ENCODE measurements around the gene TCP11L2. TPM values are rescaled to one million over a fixed set of nuclear protein-coding genes. Genes with fewer than 3 reads are reported as not detected.
A peak's percentile ranks its signal among the peaks of the same experiment; 100 is the strongest.

Gene TCP11L2
- total and polyA plus RNA-seq, 4 donors = 2.5 to 98.1 (median 5.9) TPM

DNA sequence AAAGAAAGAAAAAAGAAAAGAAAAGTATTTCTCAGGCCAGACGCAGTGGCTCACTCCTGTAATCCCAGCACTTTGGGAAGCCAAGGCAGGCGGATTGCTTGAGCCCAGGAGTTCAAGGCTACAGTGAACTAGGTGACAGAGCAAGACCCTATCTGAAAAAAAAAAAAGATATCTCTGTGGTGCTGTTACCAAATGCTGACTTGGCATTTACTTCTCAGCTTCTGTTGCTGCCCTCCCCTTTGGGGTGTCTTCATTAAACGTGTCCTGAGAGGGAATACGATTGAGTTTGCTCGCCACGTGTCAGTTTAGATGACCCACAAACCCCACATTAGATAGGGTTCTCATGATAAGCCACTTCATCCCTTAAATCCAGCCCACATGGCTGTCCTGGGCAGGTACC lies 50.6 kb downstream of the TCP11L2 start:
- 87% methylated on average over 6 of the region's 6 CpGs for WGBS
- Histone ChIP-seq H3K9ac (ENCODE audit: low read depth in 1 of 2, low read length in 2 of 2) (no peak overlapping the region), H3K9me3 (ENCODE audit: control insufficient read depth in 4 of 4, low read length in 3 of 4) (no peaks in the 10 kb centered on the region), H3K27me3 (ENCODE audit: control insufficient read depth in 4 of 4, insufficient read depth in 4 of 4, low read length in 3 of 4) (no peaks in the 10 kb centered on the region), H3K36me3 (ENCODE audit: control insufficient read depth in 4 of 4, insufficient read depth in 3 of 4, low read depth in 1 of 4, low read length in 3 of 4) (no peaks in the 10 kb centered on the region), H3K4me1 (ENCODE audit: control insufficient read depth in 4 of 4, insufficient read depth in 4 of 4, low read length in 3 of 4) (peaks cover 0 to 10% (median 4%) of the 10 kb centered on the region in 4 donors), H3K4me3 (ENCODE audit: low read depth in 1 of 3, low read length in 3 of 3) (no peak overlapping the region), H3K27ac (ENCODE audit: low read depth in 1 of 2, low read length in 2 of 2) (no peak overlapping the region)
- TF ChIP-seq, protein P1, sequence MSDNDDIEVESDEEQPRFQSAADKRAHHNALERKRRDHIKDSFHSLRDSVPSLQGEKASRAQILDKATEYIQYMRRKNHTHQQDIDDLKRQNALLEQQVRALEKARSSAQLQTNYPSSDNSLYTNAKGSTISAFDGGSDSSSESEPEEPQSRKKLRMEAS (IDR thresholded peaks at IDR 0.05) = no peak
- TF ChIP-seq FOXA1 (IDR thresholded peaks at IDR 0.05) (no peak), RAD21 (IDR thresholded peaks at IDR 0.05) (no peak), SP1 (IDR thresholded peaks at IDR 0.05) (no peak), EGR1 (IDR thresholded peaks at IDR 0.05; ENCODE audit: low read depth in 2 of 2) (no peak), HNF4G (IDR thresholded peaks at IDR 0.05) (no peak)
- TF ChIP-seq, protein P2, sequence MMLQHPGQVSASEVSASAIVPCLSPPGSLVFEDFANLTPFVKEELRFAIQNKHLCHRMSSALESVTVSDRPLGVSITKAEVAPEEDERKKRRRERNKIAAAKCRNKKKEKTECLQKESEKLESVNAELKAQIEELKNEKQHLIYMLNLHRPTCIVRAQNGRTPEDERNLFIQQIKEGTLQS (IDR thresholded peaks at IDR 0.05) = no peak
- no peak for DNase-seq (ENCODE audit: low spot score)

DNA sequence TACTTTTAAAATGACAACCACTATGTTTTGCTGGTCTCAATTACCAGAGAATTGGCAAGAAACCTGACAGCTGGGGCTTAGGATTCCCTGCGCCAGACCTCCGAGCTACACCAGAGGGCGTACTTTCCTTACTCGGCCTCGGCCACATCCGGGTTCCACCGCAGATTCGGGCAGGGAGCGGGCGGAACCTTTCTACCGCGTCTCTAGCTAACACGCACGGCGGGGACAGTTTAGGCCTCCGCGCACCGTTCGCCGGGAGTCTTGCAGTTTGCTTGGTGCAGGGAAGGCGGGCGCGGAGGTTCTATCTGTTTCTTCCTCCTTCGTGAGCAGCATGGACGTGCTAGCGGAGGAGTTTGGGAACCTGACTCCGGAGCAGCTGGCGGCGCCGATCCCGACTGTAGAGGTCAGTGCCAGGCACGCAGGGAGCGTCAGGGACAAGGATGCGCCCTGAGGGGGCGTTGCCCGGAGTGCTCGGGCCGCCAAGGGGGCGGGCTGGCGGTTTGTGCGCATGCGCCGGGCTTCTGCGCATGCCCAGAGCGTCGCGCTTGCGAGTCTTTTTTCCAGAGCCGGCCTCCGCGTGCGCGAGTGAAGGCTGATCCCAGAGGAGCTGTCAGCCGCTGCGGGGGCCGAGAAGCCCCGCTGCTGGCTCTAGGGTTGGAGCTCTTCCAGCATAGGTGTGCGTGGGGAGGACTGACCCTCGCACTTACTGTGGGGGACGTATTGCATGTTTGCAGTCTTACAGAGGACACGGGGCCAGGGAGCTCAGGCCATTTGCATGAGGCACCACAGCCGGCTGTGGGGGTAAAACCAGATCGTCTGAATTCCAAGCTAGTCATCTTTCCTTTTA lies 55.2 kb downstream of the TCP11L2 start, which contains the start of gene POLR3B:
Gene POLR3B (plus strand): TSS at position 200 of the 847 bp plus-strand sequence. CDS start 132 bp downstream, at position 332.
- peak; percentile 94 for DNase-seq (ENCODE audit: low spot score)
- peak within 1 kb of the TSS; percentile 73 to 82 (median 74) for H3K4me3 ChIP-seq (ENCODE audit: low read depth in 1 of 3, low read length in 3 of 3)
- under 1% methylated on average over 63 of the region's 63 CpGs for WGBS
- no peaks in the 10 kb centered on the region for H3K27me3 ChIP-seq (ENCODE audit: control insufficient read depth in 4 of 4, insufficient read depth in 4 of 4, low read length in 3 of 4)
- H3K9me3 ChIP-seq (ENCODE audit: control insufficient read depth in 4 of 4, low read length in 3 of 4) = no peaks in the 10 kb centered on the region
- TF ChIP-seq, protein P2 (IDR thresholded peaks at IDR 0.05) = no peak
- TF ChIP-seq SP1 (IDR thresholded peaks at IDR 0.05) (peak; percentile 82), GABPA (IDR thresholded peaks at IDR 0.05 in 1 of 2, conservative IDR thresholded peaks at IDR 0.05 in 1 of 2) (peak; percentile 67 to 77), RAD21 (IDR thresholded peaks at IDR 0.05) (peak; percentile 89 to 92), HNF4G (IDR thresholded peaks at IDR 0.05) (no peak), HNF4A (conservative IDR thresholded peaks at IDR 0.05) (peak in 1 of 2 donors; percentile 24), YY1 (IDR thresholded peaks at IDR 0.05) (peak; percentile 84), EGR1 (IDR thresholded peaks at IDR 0.05; ENCODE audit: low read depth in 2 of 2) (peak; percentile 73 to 89), RXRA (IDR thresholded peaks at IDR 0.05) (peak; percentile 65 to 69), FOXA2 (IDR thresholded peaks at IDR 0.05) (peak; percentile 15), FOXA1 (IDR thresholded peaks at IDR 0.05) (peak; percentile 43), TAF1 (conservative IDR thresholded peaks at IDR 0.05) (peak; percentile 48), NR2F2 (IDR thresholded peaks at IDR 0.05) (peak; percentile 71), JUND (IDR thresholded peaks at IDR 0.05) (peak in 1 of 2 donors; percentile 6)
- TF ChIP-seq, protein P3, sequence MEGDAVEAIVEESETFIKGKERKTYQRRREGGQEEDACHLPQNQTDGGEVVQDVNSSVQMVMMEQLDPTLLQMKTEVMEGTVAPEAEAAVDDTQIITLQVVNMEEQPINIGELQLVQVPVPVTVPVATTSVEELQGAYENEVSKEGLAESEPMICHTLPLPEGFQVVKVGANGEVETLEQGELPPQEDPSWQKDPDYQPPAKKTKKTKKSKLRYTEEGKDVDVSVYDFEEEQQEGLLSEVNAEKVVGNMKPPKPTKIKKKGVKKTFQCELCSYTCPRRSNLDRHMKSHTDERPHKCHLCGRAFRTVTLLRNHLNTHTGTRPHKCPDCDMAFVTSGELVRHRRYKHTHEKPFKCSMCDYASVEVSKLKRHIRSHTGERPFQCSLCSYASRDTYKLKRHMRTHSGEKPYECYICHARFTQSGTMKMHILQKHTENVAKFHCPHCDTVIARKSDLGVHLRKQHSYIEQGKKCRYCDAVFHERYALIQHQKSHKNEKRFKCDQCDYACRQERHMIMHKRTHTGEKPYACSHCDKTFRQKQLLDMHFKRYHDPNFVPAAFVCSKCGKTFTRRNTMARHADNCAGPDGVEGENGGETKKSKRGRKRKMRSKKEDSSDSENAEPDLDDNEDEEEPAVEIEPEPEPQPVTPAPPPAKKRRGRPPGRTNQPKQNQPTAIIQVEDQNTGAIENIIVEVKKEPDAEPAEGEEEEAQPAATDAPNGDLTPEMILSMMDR (IDR thresholded peaks at IDR 0.05; ENCODE audit: low read depth, low read length, missing input control) = peak; percentile 94
- TF ChIP-seq, protein P4, sequence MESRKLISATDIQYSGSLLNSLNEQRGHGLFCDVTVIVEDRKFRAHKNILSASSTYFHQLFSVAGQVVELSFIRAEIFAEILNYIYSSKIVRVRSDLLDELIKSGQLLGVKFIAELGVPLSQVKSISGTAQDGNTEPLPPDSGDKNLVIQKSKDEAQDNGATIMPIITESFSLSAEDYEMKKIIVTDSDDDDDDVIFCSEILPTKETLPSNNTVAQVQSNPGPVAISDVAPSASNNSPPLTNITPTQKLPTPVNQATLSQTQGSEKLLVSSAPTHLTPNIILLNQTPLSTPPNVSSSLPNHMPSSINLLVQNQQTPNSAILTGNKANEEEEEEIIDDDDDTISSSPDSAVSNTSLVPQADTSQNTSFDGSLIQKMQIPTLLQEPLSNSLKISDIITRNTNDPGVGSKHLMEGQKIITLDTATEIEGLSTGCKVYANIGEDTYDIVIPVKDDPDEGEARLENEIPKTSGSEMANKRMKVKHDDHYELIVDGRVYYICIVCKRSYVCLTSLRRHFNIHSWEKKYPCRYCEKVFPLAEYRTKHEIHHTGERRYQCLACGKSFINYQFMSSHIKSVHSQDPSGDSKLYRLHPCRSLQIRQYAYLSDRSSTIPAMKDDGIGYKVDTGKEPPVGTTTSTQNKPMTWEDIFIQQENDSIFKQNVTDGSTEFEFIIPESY (IDR thresholded peaks at IDR 0.05) = no peak
- TF ChIP-seq, protein P5, sequence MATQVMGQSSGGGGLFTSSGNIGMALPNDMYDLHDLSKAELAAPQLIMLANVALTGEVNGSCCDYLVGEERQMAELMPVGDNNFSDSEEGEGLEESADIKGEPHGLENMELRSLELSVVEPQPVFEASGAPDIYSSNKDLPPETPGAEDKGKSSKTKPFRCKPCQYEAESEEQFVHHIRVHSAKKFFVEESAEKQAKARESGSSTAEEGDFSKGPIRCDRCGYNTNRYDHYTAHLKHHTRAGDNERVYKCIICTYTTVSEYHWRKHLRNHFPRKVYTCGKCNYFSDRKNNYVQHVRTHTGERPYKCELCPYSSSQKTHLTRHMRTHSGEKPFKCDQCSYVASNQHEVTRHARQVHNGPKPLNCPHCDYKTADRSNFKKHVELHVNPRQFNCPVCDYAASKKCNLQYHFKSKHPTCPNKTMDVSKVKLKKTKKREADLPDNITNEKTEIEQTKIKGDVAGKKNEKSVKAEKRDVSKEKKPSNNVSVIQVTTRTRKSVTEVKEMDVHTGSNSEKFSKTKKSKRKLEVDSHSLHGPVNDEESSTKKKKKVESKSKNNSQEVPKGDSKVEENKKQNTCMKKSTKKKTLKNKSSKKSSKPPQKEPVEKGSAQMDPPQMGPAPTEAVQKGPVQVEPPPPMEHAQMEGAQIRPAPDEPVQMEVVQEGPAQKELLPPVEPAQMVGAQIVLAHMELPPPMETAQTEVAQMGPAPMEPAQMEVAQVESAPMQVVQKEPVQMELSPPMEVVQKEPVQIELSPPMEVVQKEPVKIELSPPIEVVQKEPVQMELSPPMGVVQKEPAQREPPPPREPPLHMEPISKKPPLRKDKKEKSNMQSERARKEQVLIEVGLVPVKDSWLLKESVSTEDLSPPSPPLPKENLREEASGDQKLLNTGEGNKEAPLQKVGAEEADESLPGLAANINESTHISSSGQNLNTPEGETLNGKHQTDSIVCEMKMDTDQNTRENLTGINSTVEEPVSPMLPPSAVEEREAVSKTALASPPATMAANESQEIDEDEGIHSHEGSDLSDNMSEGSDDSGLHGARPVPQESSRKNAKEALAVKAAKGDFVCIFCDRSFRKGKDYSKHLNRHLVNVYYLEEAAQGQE (IDR thresholded peaks at IDR 0.05) = peak; percentile 87
- TF ChIP-seq, protein P1 (IDR thresholded peaks at IDR 0.05) = peak; percentile 82
- H3K27ac ChIP-seq (ENCODE audit: low read depth in 1 of 2, low read length in 2 of 2) = peak within 1 kb of the TSS; percentile 88 to 90
- H3K36me3 ChIP-seq (ENCODE audit: control insufficient read depth in 4 of 4, insufficient read depth in 3 of 4, low read depth in 1 of 4, low read length in 3 of 4) = no peaks in the 10 kb centered on the region
- H3K9ac ChIP-seq (ENCODE audit: low read depth in 1 of 2, low read length in 2 of 2) = peak within 1 kb of the TSS; percentile 96 to 98
- peaks cover 10 to 43% (median 27%) of the 10 kb centered on the region in 4 donors for H3K4me1 ChIP-seq (ENCODE audit: control insufficient read depth in 4 of 4, insufficient read depth in 4 of 4, low read length in 3 of 4)

Data from liver (tissue), 9 donors.